NCI-H524 (cell line): Measurements from ENCODE around the gene GSS.
A peak's percentile ranks its signal among the peaks of the same experiment; 100 is the strongest.

Experiments
- DNase-seq, 2 experiments: peaks; one replicate each; lab custom pipeline; 2025; lab: John Stamatoyannopoulos, UW

Gene GSS

DNA sequence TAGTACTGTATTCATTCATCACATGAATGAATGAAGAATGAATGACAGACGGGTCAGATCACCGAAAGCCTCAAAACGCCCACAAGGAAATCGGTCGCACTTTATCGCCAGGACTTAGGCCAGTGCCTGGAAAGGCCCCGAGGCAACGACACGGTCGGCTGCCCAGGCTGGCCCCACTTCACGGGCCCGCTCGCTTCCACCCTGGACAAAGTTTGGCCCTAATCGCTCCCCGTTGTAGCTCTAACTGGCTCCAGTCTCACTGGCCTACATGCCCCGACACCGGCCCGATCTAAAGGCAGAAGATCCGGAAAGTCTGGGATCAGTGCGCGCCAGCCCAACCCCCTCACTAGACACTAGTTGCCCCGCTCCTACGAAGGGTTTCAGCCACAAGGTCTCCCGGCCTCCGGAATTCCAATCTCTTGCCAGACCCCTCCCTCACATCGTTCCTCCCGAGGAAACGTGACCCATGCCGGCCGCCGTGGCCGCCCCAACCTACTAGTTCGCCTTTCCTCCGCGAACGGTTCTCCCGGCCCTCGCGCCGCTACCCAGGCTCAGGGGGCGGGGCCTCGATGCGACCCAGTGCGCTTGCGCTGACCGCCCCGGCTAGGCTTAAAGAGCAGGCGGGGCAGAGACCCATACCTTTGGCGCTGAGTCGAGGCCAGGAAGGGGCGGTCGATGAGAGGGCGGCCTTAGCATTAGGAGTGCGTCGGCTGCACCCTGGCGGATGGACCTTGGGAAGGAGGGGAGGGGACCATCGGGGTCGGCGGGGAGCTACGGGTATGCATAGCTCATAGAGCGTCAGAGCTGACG lies at the start of gene GSS, which contains the start of gene MYH7B:
Gene GSS (minus strand): TSS at position 576 of the 810 bp plus-strand sequence. CDS start 3,954 bp downstream, outside the sequence.
Gene MYH7B (plus strand): TSS at position 638 of the 810 bp plus-strand sequence. CDS start 22,138 bp downstream, outside the sequence.
- DNase-seq: peak; percentile 97 to 98

DNA sequence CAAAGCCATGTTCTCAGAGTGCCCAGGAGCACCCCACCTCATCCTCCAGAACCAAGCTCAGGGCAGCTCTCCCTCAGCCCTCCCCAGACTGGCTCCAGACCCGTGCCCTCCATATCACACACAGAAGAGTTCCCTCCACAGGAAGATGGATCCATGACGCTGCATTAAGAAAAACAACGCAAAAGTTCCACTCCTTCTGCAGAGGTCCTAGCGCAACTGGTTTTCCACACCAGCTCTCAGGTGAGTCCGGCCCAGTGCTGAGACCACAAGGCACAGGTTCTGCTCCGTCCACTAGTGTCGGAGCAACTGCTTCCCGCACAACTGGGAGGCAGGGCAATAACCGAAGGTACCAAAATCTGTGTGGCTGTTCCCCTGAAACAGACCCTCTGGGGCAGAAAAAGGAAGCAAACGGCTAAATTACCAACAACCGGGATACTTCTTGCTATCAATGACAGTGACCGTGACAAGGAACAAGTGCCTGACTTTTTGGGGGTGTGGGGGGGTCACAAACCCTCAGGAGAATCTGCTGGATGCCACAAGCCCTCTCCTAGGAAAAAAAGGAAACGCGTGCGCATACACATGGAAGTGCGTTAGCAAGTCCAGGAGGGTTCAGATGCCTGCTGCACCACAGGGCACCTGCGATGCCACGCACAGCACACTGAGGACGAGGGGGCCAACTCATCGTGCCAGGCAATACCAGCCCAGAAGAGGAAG lies 49.3 kb upstream of the GSS start:
- no peak for DNase-seq

DNA sequence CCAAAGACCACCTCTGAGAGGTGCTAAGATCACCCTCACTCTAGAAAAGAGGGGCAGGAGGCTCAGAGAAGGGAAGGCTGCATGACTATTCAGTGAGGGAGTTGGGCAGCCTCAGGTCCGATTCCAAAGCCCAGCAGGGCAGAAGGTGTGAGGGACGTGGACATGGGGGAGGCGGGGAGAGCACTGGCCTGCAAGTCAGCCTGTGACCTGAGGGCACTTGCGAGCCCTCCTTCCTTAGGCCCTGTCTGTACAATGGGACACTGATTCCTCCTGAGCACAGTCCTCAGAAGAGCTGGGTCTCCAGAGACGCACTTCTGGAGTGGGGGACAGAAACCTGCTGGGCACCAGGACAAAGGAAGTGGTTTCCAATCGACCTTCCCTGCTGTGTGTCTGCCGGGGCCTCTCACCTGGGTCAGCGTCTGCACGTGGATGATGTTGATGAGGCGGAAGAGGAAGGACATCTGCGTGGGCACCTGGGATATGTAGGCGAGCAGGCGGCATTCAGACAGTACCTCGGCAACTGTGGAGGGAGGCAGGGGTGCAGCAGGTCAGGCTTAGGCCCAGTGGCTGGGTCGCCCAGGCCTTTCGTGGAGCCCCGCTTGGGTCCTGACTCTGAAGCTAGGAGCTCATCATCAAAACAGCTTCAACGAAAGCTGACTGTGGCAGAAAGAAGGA lies 48.6 kb upstream of the GSS start:
- no peak for DNase-seq

DNA sequence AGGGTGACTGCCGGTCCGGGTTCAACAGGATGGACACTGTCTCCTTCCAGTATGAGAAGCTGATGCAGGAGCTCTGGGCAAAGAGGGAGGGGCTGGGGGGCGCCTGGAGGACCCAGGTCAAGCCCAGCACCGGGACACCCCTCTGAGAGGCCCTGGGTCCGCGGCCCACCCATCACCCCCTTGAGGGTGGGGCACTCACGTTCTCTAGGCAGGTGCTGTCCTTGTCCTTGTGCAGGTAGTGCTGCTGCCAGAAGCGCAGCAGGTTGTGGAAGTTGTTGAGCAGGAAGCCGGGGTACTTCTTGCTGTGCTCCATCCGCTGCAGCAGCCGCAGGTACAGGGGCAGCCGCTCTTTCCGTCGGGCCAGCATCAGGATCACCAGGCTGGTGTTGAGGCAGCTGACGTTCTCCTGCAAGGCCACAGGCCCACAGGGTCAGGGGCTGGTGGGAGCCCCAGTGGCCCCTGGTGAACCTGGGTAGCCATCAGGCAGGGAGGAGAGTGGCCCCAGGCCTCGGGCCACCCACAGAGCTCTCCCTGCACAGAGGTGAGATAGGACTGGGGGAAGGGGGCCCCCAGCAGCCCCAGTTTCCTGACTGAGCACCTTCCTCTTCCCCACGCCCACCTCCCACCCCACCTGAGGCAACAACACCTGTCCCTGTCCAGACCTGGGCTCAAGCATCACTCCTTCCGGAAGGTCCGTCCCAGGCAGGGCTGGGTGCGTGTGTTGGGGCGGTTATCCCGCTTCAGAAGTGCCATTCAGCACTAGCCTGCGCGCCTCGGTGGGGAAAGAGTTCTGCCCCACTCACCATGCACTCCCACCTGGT lies 47.8 kb upstream of the GSS start:
- no peak for DNase-seq

DNA sequence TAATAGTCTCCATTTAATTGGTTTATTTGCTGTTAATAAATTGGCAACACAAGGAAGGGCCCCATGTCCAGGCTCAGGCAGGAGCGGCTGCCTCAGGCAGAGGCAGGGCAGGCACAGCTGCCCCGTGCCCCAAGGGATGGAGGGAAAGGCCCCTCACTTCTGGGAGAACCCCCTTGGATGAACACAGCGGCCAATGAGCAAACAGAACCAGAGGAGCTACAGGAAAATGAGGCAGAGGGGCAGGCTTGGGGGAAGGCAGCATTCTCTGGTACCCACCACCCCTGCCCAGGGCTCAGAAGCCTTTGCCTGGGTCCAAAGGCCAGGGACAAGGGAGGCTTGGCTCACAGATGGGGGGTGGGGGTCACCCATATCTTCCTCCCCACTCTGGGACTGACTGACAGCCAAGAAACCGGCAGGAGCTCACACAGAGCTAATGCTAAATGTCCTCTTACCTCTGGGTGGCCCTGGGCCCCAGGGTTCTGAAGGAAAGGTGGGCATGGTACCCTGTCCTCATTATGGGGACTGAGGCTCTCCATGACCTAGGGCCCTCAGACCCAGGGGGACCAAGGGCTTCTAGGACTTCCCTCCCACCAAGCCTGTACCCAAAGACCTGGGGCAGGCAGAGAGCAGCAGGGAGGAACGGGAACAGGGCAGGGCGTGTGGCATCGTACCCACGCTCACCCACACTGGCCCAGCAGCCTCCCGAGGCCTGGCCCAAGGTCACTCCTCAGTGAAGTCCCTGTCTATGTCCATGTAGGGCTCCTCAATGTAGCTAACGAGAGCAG lies 47.0 kb upstream of the GSS start:
- DNase-seq: no peak

DNA sequence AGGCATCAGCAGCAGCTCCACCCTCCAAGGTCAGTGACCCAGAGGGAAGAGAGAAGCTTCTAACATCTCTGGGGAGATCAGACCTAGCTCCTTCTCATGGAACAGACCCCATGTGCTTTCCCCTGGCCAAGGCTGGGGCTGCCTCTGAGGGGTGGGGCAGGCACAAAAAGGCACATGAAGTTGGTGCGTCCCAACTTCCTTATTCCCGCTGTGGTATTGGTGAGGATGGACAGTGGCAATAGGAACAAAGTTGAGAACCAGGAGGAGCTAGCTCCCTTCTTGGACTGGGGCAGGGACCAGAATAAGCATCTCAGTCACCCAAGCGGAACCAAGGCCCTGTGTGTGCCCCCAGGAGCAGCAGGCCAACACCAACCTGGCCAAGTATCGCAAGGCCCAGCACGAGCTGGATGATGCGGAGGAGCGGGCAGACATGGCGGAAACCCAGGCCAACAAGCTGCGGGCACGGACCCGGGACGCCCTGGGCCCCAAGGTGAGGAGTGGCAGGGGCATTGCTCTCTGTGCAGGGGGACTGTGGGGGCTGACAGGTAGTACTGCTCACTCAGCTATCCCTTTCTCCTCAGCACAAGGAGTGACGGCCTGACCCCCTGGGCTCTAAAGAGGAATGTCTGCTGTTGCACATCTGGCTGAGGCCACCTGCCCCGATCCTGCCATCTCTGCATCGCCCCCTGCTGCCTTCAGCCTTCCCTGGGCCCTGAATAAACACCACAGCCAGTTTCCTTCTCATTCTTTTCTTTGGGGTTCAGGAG lies 46.2 kb upstream of the GSS start:
- DNase-seq: peak in 1 of 2 experiments; percentile 14

DNA sequence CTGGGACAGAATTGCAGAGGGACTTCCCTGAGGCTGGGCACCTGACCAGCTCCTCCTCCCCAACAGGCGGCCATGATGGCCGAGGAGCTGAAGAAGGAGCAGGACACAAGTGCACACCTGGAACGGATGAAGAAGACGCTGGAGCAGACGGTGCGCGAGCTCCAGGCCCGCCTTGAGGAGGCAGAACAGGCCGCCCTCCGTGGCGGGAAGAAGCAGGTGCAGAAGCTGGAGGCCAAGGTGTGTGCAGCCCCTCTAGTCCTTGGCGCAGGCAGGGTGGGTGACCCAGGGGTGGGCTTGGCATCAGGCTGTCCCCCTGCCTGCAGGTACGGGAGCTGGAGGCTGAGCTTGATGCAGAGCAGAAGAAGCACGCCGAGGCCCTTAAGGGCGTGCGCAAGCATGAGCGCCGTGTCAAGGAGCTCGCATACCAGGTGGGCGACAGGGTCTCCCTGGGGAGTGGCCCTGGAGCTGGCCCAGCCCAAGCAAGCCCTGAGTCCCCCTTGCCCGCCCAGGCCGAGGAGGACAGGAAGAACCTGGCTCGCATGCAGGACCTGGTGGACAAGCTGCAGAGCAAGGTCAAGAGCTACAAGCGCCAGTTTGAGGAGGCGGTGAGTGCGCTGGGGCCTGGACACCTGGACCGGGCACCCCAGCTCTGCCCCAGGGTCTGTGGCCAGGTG lies 45.5 kb upstream of the GSS start:
- DNase-seq: no peak

DNA sequence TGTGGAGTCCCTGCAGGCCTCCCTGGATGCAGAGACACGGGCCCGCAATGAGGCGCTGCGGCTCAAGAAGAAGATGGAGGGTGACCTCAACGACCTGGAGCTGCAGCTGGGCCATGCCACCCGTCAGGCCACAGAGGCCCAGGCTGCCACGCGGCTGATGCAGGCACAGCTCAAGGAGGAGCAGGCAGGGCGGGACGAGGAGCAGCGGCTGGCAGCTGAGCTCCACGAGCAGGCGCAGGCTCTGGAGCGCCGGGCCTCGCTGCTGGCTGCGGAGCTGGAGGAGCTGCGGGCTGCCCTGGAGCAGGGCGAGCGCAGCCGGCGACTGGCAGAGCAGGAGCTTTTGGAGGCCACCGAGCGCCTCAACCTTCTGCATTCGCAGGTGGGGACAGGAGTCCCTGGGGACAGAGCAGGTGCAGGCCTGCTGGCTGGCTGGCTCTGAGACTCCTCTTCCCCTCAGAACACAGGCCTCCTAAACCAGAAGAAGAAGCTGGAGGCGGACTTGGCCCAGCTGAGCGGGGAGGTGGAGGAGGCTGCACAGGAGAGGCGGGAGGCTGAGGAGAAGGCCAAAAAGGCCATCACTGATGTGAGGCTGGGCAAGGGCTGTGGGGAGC lies 44.8 kb upstream of the GSS start:
- DNase-seq: no peak

DNA sequence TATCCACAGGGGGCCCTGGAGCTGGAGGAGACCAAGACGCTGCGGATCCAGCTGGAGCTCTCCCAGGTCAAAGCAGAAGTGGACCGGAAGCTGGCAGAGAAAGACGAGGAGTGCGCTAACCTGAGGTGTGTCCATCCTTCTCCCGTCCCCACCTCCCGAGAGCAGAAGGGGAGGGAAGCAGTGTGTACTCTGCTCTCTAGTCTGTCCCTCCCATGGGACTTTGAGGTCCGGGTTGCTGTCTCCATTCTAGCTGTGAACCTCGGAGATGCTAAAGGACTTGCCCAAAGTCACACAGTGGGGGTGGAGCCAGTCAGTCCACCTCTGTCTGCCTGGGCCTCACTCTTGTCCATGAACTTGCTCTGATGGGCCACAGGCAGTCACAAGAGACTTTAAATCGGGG lies 44.2 kb upstream of the GSS start:
- no peak for DNase-seq

DNA sequence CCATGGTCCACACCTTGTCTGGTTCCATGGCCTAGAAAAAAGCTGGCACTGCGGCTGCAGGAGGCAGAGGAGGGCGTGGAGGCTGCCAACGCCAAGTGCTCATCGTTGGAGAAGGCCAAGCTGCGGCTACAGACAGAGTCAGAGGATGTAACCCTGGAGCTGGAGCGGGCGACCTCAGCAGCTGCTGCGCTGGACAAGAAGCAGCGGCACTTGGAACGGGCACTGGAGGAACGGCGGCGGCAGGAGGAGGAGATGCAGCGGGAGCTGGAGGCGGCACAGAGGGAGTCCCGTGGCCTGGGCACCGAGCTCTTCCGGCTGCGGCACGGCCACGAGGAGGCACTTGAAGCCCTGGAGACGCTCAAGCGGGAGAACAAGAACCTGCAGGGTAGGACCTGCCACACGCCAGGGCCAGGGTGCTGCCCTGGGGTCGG lies 43.4 kb upstream of the GSS start:
- DNase-seq: no peak

DNA sequence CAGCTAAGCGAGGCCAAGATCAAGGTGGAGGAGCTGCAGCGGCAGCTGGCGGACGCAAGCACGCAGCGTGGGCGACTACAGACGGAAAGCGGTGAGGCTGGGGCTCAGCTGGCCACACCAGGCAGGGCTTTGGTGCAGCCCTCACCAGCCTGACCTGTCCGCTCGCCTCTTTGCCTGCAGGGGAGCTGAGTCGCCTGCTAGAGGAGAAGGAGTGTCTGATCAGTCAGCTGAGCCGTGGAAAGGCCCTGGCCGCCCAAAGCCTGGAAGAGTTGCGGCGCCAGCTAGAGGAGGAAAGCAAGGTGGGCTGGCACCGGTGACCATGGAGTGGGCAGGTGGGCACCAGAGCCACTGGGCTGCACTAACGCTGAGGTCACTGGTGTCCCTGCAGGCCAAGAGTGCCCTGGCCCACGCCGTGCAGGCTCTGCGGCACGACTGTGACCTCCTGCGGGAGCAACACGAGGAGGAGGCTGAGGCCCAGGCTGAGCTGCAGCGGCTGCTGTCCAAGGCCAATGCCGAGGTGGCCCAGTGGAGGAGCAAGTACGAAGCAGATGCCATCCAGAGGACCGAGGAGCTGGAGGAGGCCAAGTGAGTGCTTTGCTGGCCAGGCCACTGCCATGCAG lies 42.8 kb upstream of the GSS start:
- DNase-seq: peak in 1 of 2 experiments; percentile 29

DNA sequence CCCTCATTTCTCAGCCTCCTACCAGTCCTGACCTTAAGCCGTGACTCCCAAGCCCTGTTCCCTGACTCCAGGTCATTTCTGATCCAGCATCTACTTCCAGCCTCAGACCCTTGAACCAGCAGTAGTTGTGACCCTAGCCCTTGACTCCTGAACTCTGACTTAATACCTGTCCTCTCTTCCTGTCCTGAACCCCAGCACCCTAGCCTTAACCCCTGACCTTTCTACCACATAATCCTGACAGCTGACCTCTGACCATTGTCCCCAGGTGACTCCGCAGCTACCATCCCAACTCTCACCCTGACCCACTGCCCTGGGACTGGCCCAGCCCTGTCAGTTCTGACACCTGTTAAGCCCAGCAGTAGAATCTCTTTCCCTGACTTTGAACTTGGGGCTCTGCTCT lies 42.2 kb upstream of the GSS start:
- no peak for DNase-seq

DNA sequence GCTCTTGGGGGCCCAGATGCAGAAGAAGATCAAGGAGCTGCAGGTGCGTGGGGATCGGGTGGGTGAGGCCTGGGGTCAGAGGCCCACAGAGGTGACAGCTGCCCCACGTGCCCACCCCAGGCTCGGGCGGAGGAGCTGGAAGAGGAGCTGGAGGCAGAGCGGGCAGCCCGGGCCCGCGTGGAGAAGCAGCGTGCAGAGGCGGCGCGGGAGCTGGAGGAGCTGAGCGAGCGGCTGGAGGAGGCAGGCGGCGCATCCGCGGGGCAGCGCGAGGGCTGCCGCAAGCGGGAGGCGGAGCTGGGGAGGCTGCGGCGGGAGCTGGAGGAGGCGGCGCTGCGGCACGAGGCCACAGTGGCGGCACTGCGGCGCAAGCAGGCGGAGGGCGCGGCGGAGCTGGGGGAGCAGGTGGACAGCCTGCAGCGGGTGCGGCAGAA lies 41.5 kb upstream of the GSS start:
- peak in 1 of 2 experiments; percentile 32 for DNase-seq

DNA sequence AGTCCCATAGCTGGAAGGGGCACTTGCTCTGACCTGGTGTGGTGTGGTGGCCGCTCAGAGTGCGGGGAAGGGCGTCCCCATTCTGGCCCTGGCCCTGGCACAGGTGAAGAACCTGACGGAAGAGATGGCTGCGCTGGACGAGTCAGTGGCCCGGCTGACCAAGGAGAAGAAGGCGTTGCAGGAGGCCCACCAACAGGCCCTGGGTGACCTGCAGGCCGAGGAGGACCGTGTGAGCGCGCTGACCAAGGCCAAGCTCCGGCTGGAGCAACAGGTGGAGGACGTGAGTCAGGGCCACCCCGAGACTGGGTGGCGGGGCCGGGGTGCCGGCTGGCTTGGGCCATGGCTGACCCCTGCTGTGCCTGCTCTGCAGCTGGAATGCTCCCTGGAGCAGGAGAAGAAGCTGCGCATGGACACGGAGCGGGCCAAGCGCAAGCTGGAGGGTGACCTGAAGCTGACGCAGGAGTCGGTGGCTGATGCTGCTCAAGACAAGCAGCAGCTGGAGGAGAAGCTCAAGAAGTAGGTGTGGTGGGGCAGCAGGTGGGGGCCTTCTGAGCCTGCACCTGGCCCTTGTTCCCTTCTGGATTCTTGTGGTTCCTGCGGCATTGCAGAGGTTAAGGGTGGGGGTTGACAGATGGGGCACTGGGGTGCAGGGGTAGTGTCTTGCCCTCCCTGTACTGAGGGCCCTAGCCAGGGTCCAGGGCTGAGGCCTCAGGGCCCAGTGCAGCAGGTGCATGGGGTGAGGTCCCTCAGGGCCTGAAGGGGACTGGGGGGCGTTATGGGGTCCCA lies 40.8 kb upstream of the GSS start:
- no peak for DNase-seq

DNA sequence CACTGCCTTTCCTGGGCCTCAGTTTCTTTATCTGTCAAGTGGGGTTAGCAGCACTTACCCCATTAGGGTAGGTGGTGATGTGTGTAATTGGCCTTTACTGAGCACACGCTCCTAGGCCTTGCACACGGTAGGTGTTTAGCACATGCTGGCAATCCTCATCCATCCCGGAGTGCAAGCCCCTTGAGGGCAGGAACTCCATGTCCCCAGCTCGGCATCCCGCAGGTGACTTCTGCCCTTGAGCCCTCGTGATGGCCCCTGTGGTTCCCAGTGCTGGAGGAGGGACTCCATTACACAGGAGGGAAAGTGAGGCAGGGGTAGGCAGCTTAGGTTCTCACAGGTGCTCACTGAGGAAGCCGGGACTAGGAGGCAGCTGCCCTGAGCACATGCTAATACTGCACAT lies 40.1 kb upstream of the GSS start:
- DNase-seq: no peak

DNA sequence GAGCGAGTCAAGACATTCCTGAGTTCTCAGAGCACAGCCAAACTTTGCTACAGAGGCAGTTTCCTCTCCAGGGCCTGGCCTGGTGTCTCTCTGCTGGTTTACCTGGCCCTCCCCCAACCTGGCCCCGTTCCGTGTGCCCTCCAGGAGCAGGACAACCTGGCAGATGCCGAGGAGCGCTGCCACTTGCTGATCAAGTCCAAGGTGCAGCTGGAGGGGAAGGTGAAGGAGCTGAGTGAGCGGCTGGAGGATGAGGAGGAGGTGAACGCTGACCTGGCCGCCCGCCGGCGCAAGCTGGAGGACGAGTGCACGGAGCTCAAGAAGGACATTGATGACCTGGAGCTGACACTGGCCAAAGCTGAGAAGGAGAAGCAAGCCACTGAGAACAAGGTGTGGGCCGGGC lies 39.6 kb upstream of the GSS start:
- DNase-seq: no peak

DNA sequence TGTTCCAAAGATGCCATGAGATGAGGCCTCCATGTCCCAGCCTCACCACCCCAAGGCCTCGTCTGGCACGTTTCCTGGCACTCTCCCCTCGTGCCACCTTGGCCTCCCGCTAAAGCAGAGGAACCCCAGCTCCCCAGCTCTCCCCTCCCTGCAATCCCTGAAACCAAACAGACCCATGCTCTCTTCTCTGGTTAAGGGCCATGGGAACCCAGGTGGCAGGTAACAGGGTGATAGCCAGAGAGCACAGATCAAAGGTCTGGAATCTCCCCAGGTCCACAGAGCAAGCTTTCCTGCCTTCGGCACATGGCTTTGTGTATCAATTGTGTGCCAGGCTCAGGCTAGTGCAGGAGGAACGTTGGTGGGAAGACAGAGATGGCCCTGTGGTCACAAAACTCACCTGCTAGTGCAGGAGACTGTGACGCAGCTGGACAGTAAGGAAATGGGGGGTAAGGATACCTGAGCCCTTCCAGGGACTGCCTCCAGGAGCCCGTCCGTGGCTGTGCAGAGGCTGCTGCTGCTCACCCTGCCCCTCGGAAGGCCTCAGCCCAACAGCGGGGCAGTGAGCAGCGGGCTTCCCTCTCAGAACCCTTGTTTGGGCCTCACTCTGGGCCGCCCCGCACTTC lies 39.0 kb upstream of the GSS start:
- DNase-seq: no peak
